GM12875 (cell line): ENCODE results near the gene TMEM178B.

Source experiments
- H3K4me3 ChIP-seq: one replicate; pipeline ENCODE4 v1.5.1; 2011; ENCODE audit warnings: low read depth, low read length, control low read depth
- TF ChIP-seq, protein P1 (sequence below): IDR thresholded peaks from 2 replicates; pipeline ENCODE4 v1.5.1; 2011; ENCODE audit warnings: low read depth, mild to moderate bottlenecking, control low read depth, inconsistent platforms, low read length, moderate library complexity, borderline replicate concordance; ENCODE audit not compliant: insufficient read depth

Gene TMEM178B

DNA sequence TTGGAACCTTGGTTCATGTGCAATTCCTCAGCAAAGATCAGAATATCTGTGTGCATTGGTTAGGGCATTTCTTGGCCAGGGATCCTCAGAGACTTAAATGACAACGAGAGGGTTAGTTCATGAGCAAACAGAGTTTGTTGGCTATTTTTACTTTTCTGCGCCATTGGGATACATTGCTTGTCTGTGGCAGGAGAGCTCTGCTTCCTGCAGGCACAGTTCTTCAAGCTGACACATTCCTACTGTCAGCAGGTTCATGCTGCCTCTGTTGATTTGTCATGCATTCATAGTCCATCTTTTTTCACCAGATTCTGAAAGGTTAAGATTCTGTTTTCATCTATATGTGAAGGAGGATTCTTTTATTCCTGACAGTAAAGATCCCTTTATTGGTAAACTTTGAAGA lies 139.4 kb downstream of the TMEM178B start:
- TF ChIP-seq, protein P1, sequence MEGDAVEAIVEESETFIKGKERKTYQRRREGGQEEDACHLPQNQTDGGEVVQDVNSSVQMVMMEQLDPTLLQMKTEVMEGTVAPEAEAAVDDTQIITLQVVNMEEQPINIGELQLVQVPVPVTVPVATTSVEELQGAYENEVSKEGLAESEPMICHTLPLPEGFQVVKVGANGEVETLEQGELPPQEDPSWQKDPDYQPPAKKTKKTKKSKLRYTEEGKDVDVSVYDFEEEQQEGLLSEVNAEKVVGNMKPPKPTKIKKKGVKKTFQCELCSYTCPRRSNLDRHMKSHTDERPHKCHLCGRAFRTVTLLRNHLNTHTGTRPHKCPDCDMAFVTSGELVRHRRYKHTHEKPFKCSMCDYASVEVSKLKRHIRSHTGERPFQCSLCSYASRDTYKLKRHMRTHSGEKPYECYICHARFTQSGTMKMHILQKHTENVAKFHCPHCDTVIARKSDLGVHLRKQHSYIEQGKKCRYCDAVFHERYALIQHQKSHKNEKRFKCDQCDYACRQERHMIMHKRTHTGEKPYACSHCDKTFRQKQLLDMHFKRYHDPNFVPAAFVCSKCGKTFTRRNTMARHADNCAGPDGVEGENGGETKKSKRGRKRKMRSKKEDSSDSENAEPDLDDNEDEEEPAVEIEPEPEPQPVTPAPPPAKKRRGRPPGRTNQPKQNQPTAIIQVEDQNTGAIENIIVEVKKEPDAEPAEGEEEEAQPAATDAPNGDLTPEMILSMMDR = no peak

DNA sequence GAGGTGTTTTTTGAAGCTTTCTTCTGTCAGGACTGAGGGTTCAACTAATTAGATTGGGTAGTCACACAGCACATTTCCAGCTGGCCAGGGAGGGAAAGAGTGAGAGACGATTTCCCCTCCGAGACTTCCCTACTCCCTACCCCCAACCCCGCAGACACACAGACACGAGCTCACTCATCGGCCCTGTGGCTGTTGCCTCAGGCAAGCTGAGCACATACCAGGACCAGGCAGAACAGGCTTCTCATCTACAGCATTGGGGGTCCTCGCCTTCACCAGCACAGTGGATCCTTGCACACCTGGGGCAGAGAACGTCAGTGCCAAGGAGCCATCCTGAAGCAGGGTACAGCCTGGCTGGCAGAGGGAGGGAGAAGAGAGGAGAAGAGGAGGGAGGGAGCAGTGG lies 144.1 kb downstream of the TMEM178B start:
- TF ChIP-seq, protein P1 = no peak
- no peak overlapping the region for H3K4me3 ChIP-seq

More for the DNA sequence above, 139.4 kb downstream of the TMEM178B start:
- no peak overlapping the region for H3K4me3 ChIP-seq

DNA sequence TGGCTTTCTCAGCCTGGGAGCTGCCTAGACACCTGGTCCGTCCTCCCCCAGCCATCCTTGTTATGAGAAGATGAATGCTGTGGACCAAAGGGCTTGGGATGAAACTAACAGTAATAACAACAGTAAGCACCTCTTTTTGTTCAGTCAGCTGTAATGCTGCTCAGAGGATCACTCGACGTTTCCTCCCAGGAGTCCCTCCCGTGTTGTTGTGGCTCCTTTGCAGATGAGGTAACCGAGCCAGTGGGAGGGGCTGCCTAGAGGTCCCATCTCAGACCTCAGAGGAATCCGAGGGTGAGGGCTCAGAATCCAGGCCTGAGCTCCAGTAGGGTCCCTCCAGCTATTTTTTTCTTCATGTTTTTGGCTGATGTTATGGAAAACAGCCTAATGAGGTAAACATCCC lies 145.1 kb downstream of the TMEM178B start:
- no peak overlapping the region for H3K4me3 ChIP-seq
- TF ChIP-seq, protein P1 = no peak

DNA sequence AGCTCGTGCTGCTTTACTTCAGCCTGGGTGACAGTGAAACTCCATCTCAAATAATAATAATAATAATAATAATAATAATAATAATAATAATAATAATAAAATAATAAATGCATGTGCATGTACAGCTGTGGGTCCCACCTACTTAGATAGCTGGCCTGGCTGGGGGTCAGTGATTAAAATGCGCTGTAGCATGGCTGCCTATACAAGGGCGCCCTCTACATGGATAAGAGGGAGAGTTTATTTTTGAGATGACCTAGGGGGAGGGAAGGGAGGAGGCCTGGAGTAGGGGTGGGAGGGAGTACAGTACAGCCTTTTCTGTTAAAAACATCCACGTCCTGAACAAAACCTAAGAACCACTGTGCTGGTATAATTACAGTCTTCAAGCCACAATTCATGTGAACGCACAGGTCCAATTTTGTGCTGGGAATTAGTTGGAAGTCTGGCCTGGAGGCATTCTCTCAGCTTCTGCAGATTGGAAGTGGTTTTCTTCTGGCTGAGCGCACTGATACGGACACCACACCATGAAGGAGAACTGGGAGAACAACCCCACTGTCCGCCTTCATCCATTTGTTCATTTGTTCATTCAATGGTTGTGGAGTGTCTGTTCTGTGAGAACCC lies 146.5 kb downstream of the TMEM178B start:
- H3K4me3 ChIP-seq = no peak overlapping the region
- TF ChIP-seq, protein P1 = no peak; the same call in 1 of the 2 replicates

DNA sequence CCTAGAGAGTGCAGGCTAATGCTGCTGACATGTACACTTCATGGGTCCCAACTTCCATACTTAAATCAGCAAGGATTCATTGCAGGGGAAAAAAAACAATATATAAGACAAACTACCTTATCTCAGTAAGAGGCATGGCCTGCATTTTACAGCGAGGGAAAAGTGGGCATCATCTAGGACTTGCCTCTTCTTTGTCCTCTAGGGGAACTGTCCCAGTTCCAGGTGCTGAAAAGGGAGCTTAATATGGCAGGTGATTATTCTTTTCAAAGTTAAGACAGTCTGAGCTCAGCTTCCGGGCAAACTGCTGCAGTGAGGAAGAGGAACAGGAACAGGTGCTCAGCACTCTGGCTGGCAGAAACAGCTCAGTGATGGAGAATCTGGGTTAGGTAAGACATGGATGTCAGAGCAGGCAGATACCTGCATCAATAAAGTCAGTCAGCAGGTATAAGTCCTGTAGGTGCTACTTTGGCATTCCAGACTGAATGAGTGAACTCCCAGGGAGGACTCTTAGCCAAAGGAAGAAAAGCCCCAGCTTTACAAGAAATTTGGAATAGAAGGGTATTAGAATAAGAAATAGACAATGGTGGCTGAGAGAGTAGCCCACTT lies 147.2 kb downstream of the TMEM178B start:
- TF ChIP-seq, protein P1 = no peak
- no peak overlapping the region for H3K4me3 ChIP-seq

DNA sequence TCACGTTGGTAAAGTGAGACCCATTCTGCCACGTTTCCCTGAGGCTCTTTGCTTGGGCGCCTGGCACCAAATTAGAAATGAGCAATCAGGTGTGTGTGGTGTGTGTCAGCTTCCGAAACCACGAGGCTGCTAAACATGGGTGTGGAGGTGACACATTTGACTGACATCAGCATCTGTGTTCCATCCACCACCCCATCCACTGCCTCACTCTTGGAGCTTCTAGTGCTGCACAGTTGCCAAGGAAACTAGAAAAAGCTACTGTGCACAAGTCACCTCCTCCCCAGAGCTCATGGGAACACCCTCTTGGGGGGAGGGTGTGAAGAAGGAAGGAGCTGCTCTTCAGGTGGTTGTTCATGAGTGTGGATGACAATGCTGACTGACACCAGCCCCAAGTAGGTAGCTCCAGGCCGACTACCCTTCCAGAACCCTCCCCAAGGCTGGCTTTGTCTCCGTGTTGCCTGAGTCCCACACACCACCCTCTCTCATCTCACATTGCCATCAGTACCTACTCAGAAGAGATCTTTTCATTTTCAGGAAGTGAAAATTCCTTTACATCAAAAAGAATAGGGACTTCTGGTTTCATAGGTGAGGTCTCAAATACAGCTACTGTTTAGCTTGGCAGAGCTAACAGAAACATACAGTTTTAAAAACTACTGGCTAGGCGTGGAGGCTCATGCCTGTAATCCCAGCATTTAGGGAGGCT lies 152.2 kb downstream of the TMEM178B start:
- H3K4me3 ChIP-seq = no peak overlapping the region
- TF ChIP-seq, protein P1 = no peak
